H1 (cell line): ENCODE measurements around the gene NPSR1.

Experiments
- CEBPB ChIP-seq: IDR thresholded peaks from 2 replicates; pipeline ENCODE4 v1.6.1; 2012; ENCODE audit warnings: low read depth, low read length
- CTCF ChIP-seq, 3 experiments: IDR thresholded peaks; 1 replicate in 2 of 3; 2 replicates in 1 of 3; pipeline versions ENCODE4 v1.5.1 to v1.6.1; 2011; ENCODE audit warnings: low read length in 3 of 3, mild to moderate bottlenecking in 3 of 3, inconsistent platforms in 2 of 3, low read depth in 1 of 3, moderate library complexity in 1 of 3; ENCODE audit not compliant: insufficient read depth in 1 of 3; ENCODE audit errors: control extremely low read depth in 1 of 3
- JUND ChIP-seq: IDR thresholded peaks from 2 replicates; pipeline ENCODE4 v1.6.1; 2011; ENCODE audit warnings: mild to moderate bottlenecking, improper control_type of control experiment, low read length
- POLR2A ChIP-seq, 2 experiments: IDR thresholded peaks; 1 replicate in 1 of 2; 2 replicates in 1 of 2; pipeline ENCODE4 v1.6.1; 2011; ENCODE audit warnings: low read depth in 2 of 2, low read length in 2 of 2, mild to moderate bottlenecking in 2 of 2; ENCODE audit errors: control extremely low read depth in 1 of 2
- POLR2AphosphoS5 ChIP-seq: IDR thresholded peaks from 2 replicates; pipeline ENCODE4 v1.6.1; 2011; ENCODE audit warnings: low read depth, low read length
- RNF2 ChIP-seq: fragments of 200-900, 300-1000 bp; sonication (generic); IDR thresholded peaks from 2 replicates; pipeline ENCODE4 v1.7.1; 2016; ENCODE audit warnings: borderline replicate concordance, low read depth, mild to moderate bottlenecking, antibody characterized with exemption, low read length; ENCODE audit not compliant: poor library complexity, severe bottlenecking; ENCODE audit errors: missing control alignments

GRCh38 chr7:34761206-34761605 is 103.2 kb downstream of the NPSR1 start:
- TF ChIP-seq POLR2A (IDR thresholded peaks at IDR 0.05; ENCODE audit: control extremely low read depth in 1 of 2, low read depth in 2 of 2, low read length in 2 of 2) (no peak), CTCF (IDR thresholded peaks at IDR 0.05; ENCODE audit: control extremely low read depth in 1 of 3, insufficient read depth in 1 of 3, low read depth in 1 of 3, low read length in 3 of 3) (no peak), POLR2AphosphoS5 (no peak), RNF2 (no peak), JUND (no peak), CEBPB (no peak)
